GM12864 (cell line): ENCODE results near the gene RPL7A.
"Not testable (repeated sequence)": the region's sequence is repeated elsewhere in the genome, so short reads cannot be mapped to it uniquely, and the experiment has no call there.

ENCODE experiments used
- DNase-seq: peaks from one replicate; pipeline ENCODE4 v3.0.0-alpha.2; 2011; ENCODE audit warnings: low read depth
- H3K4me3 ChIP-seq: 2 replicates; pipeline ENCODE4 v1.5.1; 2011; ENCODE audit warnings: mild to moderate bottlenecking, low read depth, low read length, control low read depth
- CTCF ChIP-seq: IDR thresholded peaks from 2 replicates; pipeline ENCODE4 v1.5.1; 2011; ENCODE audit warnings: low read depth, mild to moderate bottlenecking, moderate library complexity, low read length, control low read depth, inconsistent platforms; ENCODE audit errors: missing control alignments

RPL7A gene

DNA sequence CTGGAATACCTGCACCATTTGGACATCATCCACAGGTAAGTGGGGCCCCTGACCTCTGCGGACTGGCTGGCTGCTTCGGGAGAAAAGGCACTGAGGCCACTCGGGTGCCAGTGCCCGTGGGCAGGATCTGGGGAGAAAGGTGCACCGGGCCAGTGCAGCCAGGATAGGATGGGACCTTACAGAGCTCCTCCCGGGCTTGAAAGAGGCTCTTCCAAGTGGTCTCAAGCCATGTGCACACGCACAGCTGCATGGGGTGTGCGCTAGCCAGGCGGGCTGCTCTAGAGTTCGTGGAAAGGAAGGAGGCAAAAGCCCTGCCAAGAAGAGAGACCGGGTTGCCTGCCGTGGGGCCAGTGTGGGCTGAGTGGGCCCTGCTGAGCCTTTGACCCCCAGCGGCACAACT, 41.5 kb downstream of the RPL7A start:
- no peak for DNase-seq
- H3K4me3 ChIP-seq, result no peak overlapping the region

DNA sequence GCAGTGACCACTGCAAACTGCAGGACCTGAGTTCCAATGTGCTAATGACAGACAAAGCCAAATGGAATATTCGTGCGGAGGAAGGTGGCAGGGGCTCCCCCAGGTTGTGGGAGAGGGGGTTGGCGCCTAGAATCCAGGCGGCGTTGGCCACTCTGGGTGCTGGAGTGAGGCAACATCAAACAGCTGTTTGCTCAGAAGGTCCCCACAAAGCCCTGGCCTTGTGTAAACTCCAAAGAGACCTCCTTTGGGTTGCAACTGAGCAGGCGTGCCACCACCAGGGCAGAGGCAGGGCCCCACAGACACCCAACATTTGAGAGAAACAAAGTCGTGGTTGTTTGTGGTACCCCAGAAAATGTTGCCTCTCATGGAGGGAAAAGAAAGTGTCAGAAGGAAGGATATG, 42.7 kb downstream of the RPL7A start:
- H3K4me3 ChIP-seq, result no peak overlapping the region

More for the DNA sequence above, 41.5 kb downstream of the RPL7A start:
- no peak for TF ChIP-seq CTCF

DNA sequence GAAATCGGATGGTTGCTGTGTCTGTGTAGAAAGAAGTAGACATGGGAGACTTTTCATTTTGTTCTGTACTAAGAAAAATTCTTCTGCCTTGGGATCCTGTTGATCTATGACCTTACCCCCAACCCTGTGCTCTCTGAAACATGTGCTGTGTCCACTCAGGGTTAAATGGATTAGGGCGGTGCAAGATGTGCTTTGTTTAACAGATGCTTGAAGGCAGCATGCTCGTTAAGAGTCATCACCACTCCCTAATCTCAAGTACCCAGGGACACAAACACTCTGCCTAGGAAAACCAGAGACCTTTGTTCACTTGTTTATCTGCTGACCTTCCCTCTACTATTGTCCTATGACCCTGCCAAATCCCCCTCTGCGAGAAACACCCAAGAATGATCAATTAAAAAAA, 43.4 kb downstream of the RPL7A start:
- H3K4me3 ChIP-seq, DNase-seq: not testable (repeated sequence)

More for the DNA sequence above, 42.7 kb downstream of the RPL7A start:
- DNase-seq, result no peak
- TF ChIP-seq CTCF, result no peak

DNA sequence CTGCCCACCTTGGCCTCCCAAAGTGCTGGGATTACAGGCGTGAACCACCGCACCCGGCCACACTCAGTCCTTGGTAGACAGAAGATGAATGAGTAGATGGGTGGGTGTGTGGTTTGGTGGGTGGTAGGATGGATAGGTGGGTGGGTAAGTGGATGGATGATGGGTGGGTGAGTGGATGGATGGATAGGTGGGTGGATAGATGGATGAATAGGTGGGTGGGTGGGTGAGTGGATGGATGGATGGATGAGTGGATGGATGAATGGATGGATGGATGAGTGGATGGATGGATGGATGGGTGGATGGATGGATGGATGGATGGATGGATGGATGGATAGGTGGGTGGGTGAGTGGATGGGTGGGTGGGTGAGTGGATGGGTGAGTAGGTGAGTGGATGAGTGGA, 44.3 kb downstream of the RPL7A start:
- not testable (repeated sequence) for H3K4me3 ChIP-seq, DNase-seq

DNA sequence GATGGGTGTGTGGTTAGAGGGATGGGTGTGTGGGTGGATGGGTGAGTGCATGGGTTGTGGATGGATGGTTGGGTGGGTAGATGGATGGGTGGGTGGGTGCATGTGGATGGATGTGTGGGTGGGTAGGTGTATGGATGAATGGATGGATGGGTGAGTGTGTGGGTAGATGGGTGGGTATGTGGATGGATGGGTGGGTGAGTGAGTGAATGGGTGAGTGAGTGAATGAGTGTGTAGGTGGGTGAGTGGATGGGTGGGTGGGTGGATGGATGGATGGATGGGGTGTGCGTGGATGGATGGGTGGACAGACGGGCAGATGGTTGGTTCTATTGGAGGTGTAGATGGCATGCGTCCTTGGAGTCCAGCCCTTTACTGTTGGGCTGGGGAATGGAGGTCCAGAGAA, 45.4 kb downstream of the RPL7A start:
- no peak for TF ChIP-seq CTCF
- no peak for DNase-seq
- H3K4me3 ChIP-seq, result no peak overlapping the region

DNA sequence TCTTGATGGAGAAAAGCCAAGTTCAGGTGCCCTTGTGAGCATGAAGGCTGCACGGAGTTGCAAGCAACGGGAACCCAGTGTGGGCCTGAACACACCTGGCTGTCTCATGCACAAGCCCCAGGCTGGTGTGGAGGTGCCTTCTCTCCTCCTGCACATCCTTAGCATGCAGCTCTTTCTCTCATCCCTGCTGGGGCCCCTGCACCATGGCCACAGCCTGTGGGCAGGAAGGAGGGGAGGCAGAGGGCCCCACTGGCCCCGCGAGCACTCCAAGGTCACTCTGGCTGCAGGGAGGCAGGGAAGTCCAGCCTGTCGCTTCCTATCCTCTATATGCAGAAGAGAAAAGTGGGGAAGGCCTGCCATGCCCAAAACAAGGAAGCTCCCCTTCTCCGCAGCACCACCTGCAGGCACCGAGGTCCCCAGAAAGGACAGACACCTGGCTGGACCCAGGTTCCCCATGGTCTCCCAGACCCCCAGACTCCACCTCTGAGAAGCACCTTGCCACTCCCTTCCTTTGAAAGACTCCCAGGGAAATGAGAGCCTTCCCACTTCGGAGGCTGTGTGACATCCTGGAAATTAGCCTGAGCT, 46.8 kb downstream of the RPL7A start:
- DNase-seq, result no peak
- H3K4me3 ChIP-seq, result no peak overlapping the region
- TF ChIP-seq CTCF, result no peak

DNA sequence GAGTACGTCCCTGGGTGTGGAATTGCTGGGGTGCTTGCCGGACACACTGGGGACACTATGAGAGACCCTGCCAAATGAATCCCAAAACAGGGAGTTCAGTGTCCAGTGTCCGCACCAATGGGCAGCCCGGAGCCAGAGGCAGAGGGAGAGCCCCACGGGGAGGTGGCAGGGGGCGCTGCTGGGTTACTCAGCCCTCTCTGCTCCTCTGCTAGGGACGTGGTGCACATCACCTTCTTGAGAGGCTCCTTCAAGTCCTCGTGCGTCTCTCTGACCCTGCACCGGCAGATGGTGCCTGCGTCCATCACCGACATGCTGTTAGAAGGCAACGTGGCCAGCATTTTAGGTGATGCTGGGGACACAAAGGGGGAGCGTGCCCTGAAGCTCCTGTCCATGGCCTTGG, 48.9 kb downstream of the RPL7A start:
- H3K4me3 ChIP-seq, result no peak overlapping the region
- TF ChIP-seq CTCF, result peak; percentile 29
- no peak for DNase-seq

DNA sequence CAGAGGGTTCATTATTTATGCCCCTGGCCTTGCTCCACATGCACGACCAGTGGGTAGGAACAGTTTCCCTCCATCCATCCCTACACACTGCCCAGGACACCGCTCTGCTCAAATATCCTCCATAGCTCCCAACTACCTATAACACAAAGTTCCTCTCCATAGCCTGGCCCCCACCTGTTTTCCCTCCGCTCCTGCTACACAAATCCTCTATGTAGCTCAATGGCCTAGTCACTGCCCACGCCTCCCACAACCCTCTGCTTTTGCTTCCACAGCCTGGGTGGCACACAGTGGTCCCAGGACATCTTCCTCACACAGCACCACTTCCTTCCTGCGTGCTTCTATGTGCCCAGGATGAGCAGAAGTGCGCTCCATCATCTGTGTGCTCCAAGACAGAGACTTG, 49.4 kb downstream of the RPL7A start:
- H3K4me3 ChIP-seq, result no peak overlapping the region
- no peak for TF ChIP-seq CTCF
- DNase-seq, result no peak
